Upper lobe of left lung (tissue), 4 donors: Measurements from ENCODE around the gene PAF1.

Experiments
- CTCF ChIP-seq, 6 experiments: fragments of 450-650 bp in 4 of 6; fragments of 200-600 bp in 2 of 6; sonication (generic) in 2 of 6; IDR thresholded peaks; one replicate each; pipeline ENCODE4 v1.5.1; 2016 to 2019; ENCODE audit warnings: antibody characterized with exemption in 6 of 6
- POLR2A ChIP-seq, 4 donors: fragments of 450-650 bp; IDR thresholded peaks; one replicate each; pipeline ENCODE4 v1.5.1; 2016 to 2017; ENCODE audit warnings: antibody characterized with exemption in 4 of 4, mild to moderate bottlenecking in 2 of 4

- no peak for TF ChIP-seq CTCF (IDR thresholded peaks at IDR 0.05)
- TF ChIP-seq POLR2A (IDR thresholded peaks at IDR 0.05): no peak
Observed at GRCh38 chr19:39381910-39382611, 8.8 kb downstream of the PAF1 start.
